ENCODE results near the gene ERICH4.

ERICH4 gene

GRCh38 chr19:41422456-41422855 lies 20.5 kb upstream of the ERICH4 start:
- Mint-ChIP-seq H3K4me3 (peak overlapping the region; percentile 10), H3K27me3 (no peaks in the 10 kb centered on the region), H3K4me1 (ENCODE audit: low read depth) (peaks cover 86% of the 10 kb centered on the region), H3K27ac (peak overlapping the region; percentile 87), H3K36me3 (ENCODE audit: low read depth) (peaks cover 93% of the 10 kb centered on the region), H3K9me3 (no peaks in the 10 kb centered on the region)
- intact Hi-C loops (cut with micrococcal nuclease), result loop anchor here (10.0 kb wide), 1 partner anchor 68 kb away; the partner anchor contains the start of gene TGFB1

GRCh38 chr19:41422955-41423354 lies 20.0 kb upstream of the ERICH4 start:
- H3K4me1 Mint-ChIP-seq (ENCODE audit: low read depth), result peaks cover 91% of the 10 kb centered on the region
- peak overlapping the region; percentile 87 for H3K27ac Mint-ChIP-seq
- H3K36me3 Mint-ChIP-seq (ENCODE audit: low read depth), result peaks cover 88% of the 10 kb centered on the region

DNA sequence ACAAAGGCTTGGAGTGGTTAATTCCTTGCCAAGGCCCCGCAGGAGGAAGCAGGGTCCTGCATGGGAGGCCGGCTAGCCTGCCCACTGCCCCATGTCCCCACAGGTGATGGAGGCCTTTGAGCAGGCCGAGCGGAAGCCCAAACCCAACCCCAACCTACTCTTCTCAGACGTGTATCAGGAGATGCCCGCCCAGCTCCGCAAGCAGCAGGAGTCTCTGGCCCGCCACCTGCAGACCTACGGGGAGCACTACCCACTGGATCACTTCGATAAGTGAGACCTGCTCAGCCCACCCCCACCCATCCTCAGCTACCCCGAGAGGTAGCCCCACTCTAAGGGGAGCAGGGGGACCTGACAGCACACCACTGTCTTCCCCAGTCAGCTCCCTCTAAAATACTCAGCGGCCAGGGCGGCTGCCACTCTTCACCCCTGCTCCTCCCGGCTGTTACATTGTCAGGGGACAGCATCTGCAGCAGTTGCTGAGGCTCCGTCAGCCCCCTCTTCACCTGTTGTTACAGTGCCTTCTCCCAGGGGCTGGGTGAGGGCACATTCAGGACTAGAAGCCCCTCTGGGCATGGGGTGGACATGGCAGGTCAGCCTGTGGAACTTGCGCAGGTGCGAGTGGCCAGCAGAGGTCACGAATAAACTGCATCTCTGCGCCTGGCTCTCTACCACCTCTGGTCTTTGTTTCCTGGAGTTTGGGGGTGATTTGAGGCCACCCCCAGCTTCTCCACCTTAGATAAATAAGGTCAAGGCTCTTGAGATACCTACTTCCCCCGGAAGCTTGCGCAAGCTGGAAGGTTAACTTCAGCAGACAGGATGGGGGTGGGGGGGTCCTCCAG lies 18.4 kb upstream of the ERICH4 start:
- H3K4me3 Mint-ChIP-seq, result no peak overlapping the region
- H3K36me3 Mint-ChIP-seq (ENCODE audit: low read depth), result peaks cover 84% of the 10 kb centered on the region
- no peaks in the 10 kb centered on the region for H3K27me3 Mint-ChIP-seq
- peaks cover 89% of the 10 kb centered on the region for H3K4me1 Mint-ChIP-seq (ENCODE audit: low read depth)
- H3K27ac Mint-ChIP-seq, result no peak overlapping the region
- H3K9me3 Mint-ChIP-seq, result no peaks in the 10 kb centered on the region
- intact Hi-C loops (cut with micrococcal nuclease), result loop anchor here (10.0 kb wide), 1 partner anchor 70 kb away; the partner anchor contains the start of gene TGFB1

More at GRCh38 chr19:41422955-41423354, 20.0 kb upstream of the ERICH4 start:
- Mint-ChIP-seq H3K9me3 (no peaks in the 10 kb centered on the region), H3K4me3 (no peak overlapping the region), H3K27me3 (no peaks in the 10 kb centered on the region)
- intact Hi-C loops (cut with micrococcal nuclease), result loop anchor here (10.0 kb wide), 1 partner anchor 68 kb away; the partner anchor contains the start of gene TGFB1

- Mint-ChIP-seq H3K4me3 (peak overlapping the region; percentile 83), H3K36me3 (ENCODE audit: low read depth) (peaks cover 86% of the 10 kb centered on the region), H3K4me1 (ENCODE audit: low read depth) (peaks cover 81% of the 10 kb centered on the region), H3K9me3 (no peaks in the 10 kb centered on the region), H3K27ac (no peak overlapping the region), H3K27me3 (no peaks in the 10 kb centered on the region)
- intact Hi-C loops (cut with micrococcal nuclease), result loop anchor here (10.0 kb wide), 1 partner anchor 71 kb away; the partner anchor contains the start of gene TGFB1
Measured at GRCh38 chr19:41425174-41426115, 17.5 kb upstream of the ERICH4 start.

DNA sequence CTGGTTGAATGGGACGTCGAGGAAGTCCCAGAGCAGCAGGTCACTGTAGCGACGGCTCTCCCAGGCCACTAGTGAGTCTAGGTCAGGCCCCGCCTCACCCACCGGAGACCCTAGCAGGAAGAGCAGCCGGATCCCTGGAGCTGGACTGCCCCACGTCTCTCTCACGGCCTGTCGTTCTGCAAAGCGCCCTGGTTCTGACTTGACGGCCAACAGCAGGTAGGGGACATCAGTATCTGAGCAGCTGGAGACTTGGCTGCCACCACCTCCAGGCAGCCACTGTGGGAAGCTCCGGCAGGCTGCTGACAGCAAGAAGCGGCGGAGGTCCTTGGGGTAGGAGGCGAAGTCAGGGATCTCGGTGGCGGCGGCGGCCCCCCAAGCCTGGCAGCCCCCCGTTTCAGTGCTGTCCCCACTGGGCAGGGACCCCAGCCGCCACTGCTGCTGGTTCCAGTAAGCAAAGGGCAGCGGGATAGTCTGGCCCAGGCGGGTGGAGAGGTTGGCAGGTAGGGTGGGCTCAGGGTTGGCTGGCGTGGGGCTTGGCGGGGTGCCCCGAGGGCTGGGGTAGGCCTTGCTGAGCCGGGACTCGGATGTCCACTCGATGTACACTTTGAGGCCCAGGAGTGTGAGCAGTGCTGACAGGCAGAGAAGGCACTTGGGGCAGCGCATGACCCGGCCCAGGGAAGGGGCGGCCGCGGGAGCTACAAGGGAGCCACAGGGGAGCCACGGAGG lies 16.7 kb upstream of the ERICH4 start:
- H3K27ac Mint-ChIP-seq, result peak overlapping the region; percentile 92
- H3K27me3 Mint-ChIP-seq, result no peaks in the 10 kb centered on the region
- H3K4me1 Mint-ChIP-seq (ENCODE audit: low read depth), result peaks cover 79% of the 10 kb centered on the region
- no peaks in the 10 kb centered on the region for H3K9me3 Mint-ChIP-seq
- H3K4me3 Mint-ChIP-seq, result peak overlapping the region; percentile 83
- intact Hi-C loops (cut with micrococcal nuclease), result loop anchor here (10.0 kb wide), 1 partner anchor 71 kb away; the partner anchor contains the start of gene TGFB1
- peaks cover 89% of the 10 kb centered on the region for H3K36me3 Mint-ChIP-seq (ENCODE audit: low read depth)

- Mint-ChIP-seq H3K27me3 (no peaks in the 10 kb centered on the region), H3K36me3 (ENCODE audit: low read depth) (peaks cover 89% of the 10 kb centered on the region), H3K4me1 (ENCODE audit: low read depth) (peaks cover 75% of the 10 kb centered on the region), H3K4me3 (peak within 1 kb of the TSS; percentile 83), H3K27ac (peak within 1 kb of the TSS; percentile 92), H3K9me3 (no peaks in the 10 kb centered on the region)
- intact Hi-C loops (cut with micrococcal nuclease), result loop anchor here (10.0 kb wide), 1 partner anchor 72 kb away; the partner anchor contains the start of gene TGFB1
Measured at GRCh38 chr19:41426952-41427646, 15.9 kb upstream of the ERICH4 start, which contains the start of gene B3GNT8. Gene B3GNT8 (minus strand): TSS chr19:41427374. CDS start chr19:41426778, 596 bp downstream.

- Mint-ChIP-seq H3K27ac (peak overlapping the region; percentile 92), H3K36me3 (ENCODE audit: low read depth) (peaks cover 89% of the 10 kb centered on the region), H3K9me3 (no peaks in the 10 kb centered on the region), H3K4me3 (peak overlapping the region; percentile 83), H3K27me3 (no peaks in the 10 kb centered on the region), H3K4me1 (ENCODE audit: low read depth) (peaks cover 68% of the 10 kb centered on the region)
- intact Hi-C loops (cut with micrococcal nuclease), result loop anchor here (10.0 kb wide), 1 partner anchor 73 kb away; the partner anchor contains the start of gene TGFB1
Measured at GRCh38 chr19:41427647-41428480, 15.1 kb upstream of the ERICH4 start.

DNA sequence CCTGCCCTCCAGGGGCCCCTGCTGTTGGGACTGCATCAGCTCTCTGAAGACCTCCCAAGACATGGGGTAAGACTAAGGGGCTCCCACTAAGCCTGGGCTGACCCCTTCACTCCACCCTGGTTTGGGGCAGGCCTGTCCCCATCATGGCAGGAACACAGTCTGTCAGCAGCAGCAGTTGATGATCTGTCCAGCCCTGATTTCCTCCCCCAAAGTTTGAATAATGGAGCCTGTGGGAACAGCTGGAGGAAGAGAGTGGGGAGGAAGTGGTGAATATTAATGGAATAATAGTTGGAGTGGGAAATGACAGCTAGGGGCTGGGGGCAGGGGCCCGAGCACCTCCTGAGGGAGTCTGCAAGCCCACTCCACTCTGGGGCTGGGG lies 14.5 kb upstream of the ERICH4 start:
- H3K27me3 Mint-ChIP-seq, result no peaks in the 10 kb centered on the region
- H3K36me3 Mint-ChIP-seq (ENCODE audit: low read depth), result peaks cover 89% of the 10 kb centered on the region
- peaks cover 63% of the 10 kb centered on the region for H3K4me1 Mint-ChIP-seq (ENCODE audit: low read depth)
- H3K4me3 Mint-ChIP-seq, result peak overlapping the region; percentile 11
- no peaks in the 10 kb centered on the region for H3K9me3 Mint-ChIP-seq
- intact Hi-C loops (cut with micrococcal nuclease), result loop anchor here (10.0 kb wide), 1 partner anchor 74 kb away; the partner anchor contains the start of gene TGFB1
- peak overlapping the region; percentile 92 for H3K27ac Mint-ChIP-seq

GRCh38 chr19:41430922-41431321 lies 12.0 kb upstream of the ERICH4 start:
- no peaks in the 10 kb centered on the region for H3K27me3 Mint-ChIP-seq
- peaks cover 78% of the 10 kb centered on the region for H3K36me3 Mint-ChIP-seq (ENCODE audit: low read depth)
- H3K9me3 Mint-ChIP-seq, result no peaks in the 10 kb centered on the region
- H3K4me1 Mint-ChIP-seq (ENCODE audit: low read depth), result peaks cover 56% of the 10 kb centered on the region
- intact Hi-C loops (cut with micrococcal nuclease), result loop anchor here (5.0 to 10.0 kb wide), 2 partner anchors 34 to 106 kb away; partner anchors contain the start of genes BCKDHA and EXOSC5
- no peak overlapping the region for H3K4me3 Mint-ChIP-seq
- peak overlapping the region; percentile 54 for H3K27ac Mint-ChIP-seq

- Mint-ChIP-seq H3K4me1 (ENCODE audit: low read depth) (peaks cover 52% of the 10 kb centered on the region), H3K4me3 (no peak overlapping the region), H3K9me3 (no peaks in the 10 kb centered on the region), H3K27me3 (no peaks in the 10 kb centered on the region), H3K36me3 (ENCODE audit: low read depth) (peaks cover 78% of the 10 kb centered on the region), H3K27ac (peak overlapping the region; percentile 54)
- intact Hi-C loops (cut with micrococcal nuclease), result loop anchor here (5.0 to 10.0 kb wide), 2 partner anchors 34 to 107 kb away; partner anchors contain the start of genes BCKDHA and EXOSC5
Measured at GRCh38 chr19:41431426-41432386, 11.2 kb upstream of the ERICH4 start.

GRCh38 chr19:41433171-41433570 lies 9.8 kb upstream of the ERICH4 start:
- Mint-ChIP-seq H3K36me3 (ENCODE audit: low read depth) (peaks cover 87% of the 10 kb centered on the region), H3K9me3 (no peaks in the 10 kb centered on the region), H3K27me3 (no peaks in the 10 kb centered on the region), H3K4me1 (ENCODE audit: low read depth) (peaks cover 40% of the 10 kb centered on the region), H3K4me3 (no peak overlapping the region), H3K27ac (no peak overlapping the region)
- intact Hi-C loops (cut with micrococcal nuclease), result loop anchor here (5.0 to 10.0 kb wide), 2 partner anchors 36 to 108 kb away; partner anchors contain the start of genes BCKDHA and EXOSC5

All from dendritic cell treated with granulocyte-macrophage colony-stimulating factor and Interleukin-4, amounts not matched to agents 40 ng/mL and 50 ng/mL, for 4 days (primary cell).